GM12874 (cell line): ENCODE data around the gene ARHGAP4.

Source experiments
- TF ChIP-seq, protein P1 (sequence below): IDR thresholded peaks from 2 replicates; pipeline ENCODE4 v1.5.1; 2011; ENCODE audit warnings: low read depth, mild to moderate bottlenecking, control low read depth, low read length, moderate library complexity; ENCODE audit not compliant: insufficient read depth

Gene ARHGAP4

DNA sequence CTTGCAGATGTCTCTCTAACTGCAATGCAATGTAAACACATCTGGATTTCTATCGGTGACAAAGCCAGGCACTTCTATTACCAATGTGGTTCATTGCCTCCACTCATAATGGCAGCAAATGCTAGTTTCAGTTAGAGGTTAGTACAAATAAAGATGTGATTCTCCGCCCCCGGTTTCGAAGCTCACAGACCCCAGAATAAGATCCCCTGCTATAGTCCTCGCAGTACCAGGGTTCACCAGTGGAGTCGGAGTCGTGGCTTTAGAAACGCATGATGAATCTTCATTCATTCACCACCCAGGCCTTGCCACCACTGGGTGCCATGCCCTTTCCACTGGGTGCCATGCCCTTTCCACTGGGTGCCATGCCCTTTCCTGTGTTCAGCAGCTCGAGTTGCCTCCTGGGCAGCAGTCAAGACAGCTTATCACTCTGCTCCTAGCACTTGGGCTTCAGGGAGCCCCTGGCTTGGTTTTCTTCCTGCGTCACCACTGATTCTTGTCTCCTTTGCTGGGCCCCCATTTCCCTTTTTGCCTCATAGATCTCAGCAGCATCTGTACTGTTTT is 12.2 kb upstream of the ARHGAP4 start:
- TF ChIP-seq, protein P1, sequence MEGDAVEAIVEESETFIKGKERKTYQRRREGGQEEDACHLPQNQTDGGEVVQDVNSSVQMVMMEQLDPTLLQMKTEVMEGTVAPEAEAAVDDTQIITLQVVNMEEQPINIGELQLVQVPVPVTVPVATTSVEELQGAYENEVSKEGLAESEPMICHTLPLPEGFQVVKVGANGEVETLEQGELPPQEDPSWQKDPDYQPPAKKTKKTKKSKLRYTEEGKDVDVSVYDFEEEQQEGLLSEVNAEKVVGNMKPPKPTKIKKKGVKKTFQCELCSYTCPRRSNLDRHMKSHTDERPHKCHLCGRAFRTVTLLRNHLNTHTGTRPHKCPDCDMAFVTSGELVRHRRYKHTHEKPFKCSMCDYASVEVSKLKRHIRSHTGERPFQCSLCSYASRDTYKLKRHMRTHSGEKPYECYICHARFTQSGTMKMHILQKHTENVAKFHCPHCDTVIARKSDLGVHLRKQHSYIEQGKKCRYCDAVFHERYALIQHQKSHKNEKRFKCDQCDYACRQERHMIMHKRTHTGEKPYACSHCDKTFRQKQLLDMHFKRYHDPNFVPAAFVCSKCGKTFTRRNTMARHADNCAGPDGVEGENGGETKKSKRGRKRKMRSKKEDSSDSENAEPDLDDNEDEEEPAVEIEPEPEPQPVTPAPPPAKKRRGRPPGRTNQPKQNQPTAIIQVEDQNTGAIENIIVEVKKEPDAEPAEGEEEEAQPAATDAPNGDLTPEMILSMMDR: no peak

DNA sequence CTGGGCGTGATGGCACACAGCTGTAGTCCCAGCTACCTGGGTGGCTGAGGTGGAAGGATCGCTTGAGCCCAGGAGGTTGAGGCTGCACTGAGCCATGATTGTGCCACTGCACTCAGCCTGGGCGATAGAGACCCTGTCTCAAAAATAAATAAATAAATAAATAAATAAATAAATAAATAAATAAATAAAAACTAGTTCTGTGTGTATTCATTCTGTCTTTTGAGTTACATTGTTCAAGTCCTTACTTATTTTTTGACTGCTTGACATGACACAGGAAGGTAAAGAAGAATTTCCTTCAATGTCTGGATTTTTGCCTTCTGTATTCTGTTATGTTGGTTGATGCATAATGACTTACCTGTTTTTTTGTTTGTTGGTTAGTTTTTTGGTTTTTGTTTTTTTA is 11.0 kb upstream of the ARHGAP4 start:
- TF ChIP-seq, protein P1: no peak

DNA sequence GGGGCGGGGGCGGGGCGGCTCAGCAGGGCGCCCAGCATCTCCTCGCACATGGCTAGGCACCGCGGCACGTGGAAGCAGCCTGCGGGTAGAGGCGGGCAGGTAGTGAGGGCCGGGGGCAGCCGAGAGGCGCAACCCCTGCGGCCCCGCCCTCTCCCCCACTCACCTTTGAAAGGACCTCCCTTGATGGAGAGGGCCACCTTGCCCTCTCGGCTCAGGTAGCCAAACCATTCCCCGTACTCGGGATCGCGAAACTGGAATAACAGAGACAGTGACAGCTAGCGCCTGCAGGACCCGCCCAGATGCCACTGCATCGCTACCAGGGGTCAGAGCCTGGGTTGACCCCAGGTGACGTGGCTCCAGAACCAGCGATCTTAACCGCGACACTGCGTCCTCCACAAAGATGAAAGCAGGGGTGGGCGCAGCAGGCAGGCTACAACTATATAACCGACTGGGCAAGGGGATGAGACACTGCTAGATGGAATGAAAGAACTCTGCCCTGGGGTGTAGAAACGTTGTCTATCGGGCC is 9.3 kb upstream of the ARHGAP4 start:
- TF ChIP-seq, protein P1: no peak

DNA sequence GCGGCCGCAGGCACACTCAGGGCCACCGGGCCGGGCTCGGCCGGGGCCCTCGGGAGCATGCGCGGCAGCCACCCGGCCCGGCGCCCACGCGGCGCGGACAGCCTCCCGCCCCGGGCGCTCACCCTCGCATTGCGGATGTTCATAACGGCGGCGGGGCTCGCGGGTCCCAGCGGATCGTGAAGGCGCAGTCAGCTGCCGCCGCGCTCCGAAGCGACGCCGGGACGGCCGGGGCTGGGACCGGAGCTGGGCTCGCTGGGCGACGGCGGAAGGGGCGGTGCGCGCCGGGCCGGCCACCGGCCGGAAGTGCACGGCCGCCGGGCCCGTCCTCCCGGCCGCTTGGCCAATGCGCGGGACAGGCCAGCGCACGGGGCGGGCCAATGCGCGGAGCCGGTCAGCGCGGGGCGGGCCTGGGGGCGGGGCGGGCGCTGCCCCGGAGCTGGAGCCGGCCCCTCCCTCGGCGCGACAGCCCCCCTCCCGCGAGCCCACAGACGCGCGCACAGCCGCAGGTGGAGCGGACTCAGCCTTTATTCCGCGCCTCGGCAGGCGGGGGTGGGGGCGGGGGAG is 8.8 kb upstream of the ARHGAP4 start, which contains the start of gene NAA10:
Gene NAA10 (minus strand): TSS at position 276 of the 564 bp plus-strand sequence. CDS start 133 bp downstream, at position 143.
- TF ChIP-seq, protein P1: no peak

DNA sequence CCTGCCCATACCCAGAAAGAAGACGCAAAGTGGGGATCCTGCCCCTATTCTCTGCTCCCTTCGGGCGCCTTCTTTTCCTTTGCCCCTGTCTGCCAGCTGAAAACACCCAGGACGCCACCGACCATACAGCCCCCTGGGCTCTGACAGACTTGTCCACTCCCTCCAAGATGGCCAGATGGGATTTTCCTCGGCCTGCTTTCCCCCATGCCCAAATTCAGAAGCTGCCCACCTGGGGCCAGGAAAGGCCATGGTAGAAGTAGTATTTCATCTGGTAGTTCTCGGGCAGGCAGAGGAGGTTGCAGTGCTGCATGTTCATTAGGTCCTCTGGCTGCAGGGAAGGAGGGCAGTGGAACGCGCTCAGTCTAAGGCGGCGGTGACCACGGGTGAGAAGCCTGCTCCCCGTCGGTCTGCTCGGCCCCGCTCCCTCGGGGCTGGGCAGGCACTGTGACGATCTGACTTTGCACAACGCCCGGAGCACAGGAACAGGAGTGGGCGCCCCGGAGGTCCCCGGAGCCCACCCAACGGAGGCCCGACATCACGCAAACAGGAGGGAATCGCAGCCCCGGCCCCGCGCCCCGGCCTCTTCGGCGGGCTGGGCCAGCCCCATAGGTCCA is 8.2 kb upstream of the ARHGAP4 start:
- TF ChIP-seq, protein P1: no peak

DNA sequence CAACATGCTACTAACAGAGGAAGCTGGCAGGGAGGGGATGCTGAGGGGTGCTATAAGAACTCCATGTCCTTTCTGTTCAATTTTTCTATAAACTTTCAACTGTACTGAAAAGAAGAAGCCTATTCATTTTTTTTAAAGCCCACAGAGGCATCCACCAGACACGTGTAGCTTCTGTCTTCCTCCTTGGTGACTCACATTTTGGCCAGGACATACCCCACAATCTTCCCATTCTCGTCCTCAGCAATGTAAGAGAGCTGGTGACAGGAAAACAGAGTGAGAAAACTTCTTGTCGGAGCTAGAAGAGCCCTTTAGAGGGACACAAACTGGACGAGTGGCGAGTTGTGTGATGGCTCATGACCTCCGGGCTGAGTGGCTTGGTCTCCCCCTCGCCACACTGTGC is 7.7 kb upstream of the ARHGAP4 start:
- TF ChIP-seq, protein P1: no peak

DNA sequence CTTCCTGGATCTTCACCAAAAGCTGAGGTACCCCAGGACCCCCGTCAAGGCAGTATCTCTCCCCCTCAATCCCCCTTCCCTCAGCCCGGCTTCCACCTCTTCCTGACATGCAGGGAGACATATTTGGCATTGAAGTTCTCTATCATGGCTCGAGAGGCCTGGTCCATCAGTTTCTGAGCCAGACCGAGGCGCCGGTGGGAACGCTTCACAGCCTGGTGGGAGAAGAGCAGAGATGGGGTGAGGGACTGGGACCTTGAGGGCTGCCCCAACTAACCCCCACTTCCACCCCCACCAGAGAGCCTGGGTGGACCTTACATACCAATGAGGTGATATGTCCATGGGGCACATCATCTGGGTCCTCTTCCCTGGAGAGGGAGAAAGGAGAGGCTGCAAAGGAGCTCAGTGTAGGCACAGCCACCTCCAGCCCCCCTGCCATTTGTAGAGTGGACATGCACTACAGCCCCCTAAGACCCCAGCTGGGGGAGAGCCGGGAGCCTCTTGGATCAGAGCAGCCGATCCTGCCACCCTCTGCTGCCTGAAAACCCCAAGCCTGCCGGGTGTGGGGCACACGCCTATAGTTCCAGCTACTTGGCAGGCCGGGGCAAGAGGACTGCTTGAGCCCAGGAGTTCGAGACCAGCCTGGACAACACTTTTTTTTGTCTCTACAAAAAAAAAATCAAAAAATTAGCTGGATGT is 6.3 kb upstream of the ARHGAP4 start:
- TF ChIP-seq, protein P1: no peak
